IMR-90 (cell line): ENCODE measurements around the gene CBL. TPM values are rescaled to one million over a fixed set of nuclear protein-coding genes. Genes with fewer than 3 reads are reported as not detected.

Experiments used
- ATAC-seq: fragments of 200-7000 bp; cut with Tn5 transposase; 2 replicates; pipeline ENCODE4 v1.9.1; 2020; ENCODE audit warnings: low read depth, mild to moderate bottlenecking, moderate library complexity
- BruUV-seq: library from RNA; stranded (reverse); fragments of 400-500 nt; replicated peaks from 2 replicates; lab custom pipeline; 2021; lab: Mats Ljungman, UMichigan
- CTCF ChIA-PET: fragments of 300-600 bp; formaldehyde crosslinking; extraction: SDS; loops from one replicate; lab custom pipeline; 2021; ENCODE audit warnings: antibody characterized with exemption; lab: Yijun Ruan, JAX
- POLR2A ChIA-PET: fragments of 300-600 bp; sonication (Branson Sonifier 250); formaldehyde crosslinking; loops from one replicate; lab custom pipeline; 2022; ENCODE audit warnings: antibody characterized with exemption; ENCODE audit not compliant: unreplicated experiment; lab: Charles Lee
- DNase-seq: peaks from one replicate; pipeline ENCODE4 v3.0.0; 2013
- H2AFZ ChIP-seq: replicated peaks from 2 replicates; pipeline ENCODE3; 2013; ENCODE audit warnings: low read length, mild to moderate bottlenecking; ENCODE audit not compliant: poor library complexity
- H2AK5ac ChIP-seq: 2 replicates; pipeline ENCODE4 v1.6.1; 2013; ENCODE audit warnings: low read depth, low read length, inconsistent platforms
- H2AK9ac ChIP-seq: replicated peaks from 2 replicates; pipeline ENCODE3; 2013; ENCODE audit warnings: mild to moderate bottlenecking, low read depth, low read length, moderate library complexity; ENCODE audit not compliant: poor library complexity
- H2BK120ac ChIP-seq: 2 replicates; pipeline ENCODE4 v1.6.1; 2013; ENCODE audit warnings: low read depth, low read length, inconsistent platforms
- H2BK15ac ChIP-seq: 3 replicates; pipeline ENCODE4 v1.6.1; 2013; ENCODE audit warnings: low read depth, low read length, inconsistent platforms
- H2BK20ac ChIP-seq: 2 replicates; pipeline ENCODE4 v1.6.1; 2013; ENCODE audit warnings: low read depth, mild to moderate bottlenecking, inconsistent platforms, low read length, moderate library complexity
- H2BK5ac ChIP-seq: 2 replicates; pipeline ENCODE4 v1.6.1; 2013; ENCODE audit warnings: mild to moderate bottlenecking, low read depth, low read length, inconsistent platforms; ENCODE audit not compliant: poor library complexity, severe bottlenecking
- H3K14ac ChIP-seq: replicated peaks from 2 replicates; pipeline ENCODE4 v1.6.1; 2013; ENCODE audit warnings: low read depth, low read length, inconsistent platforms
- H3K18ac ChIP-seq: 2 replicates; pipeline ENCODE4 v1.6.1; 2013; ENCODE audit warnings: low read depth, low read length, control low read depth
- H3K23ac ChIP-seq: 2 replicates; pipeline ENCODE4 v1.6.1; 2013; ENCODE audit warnings: low read depth, low read length, inconsistent platforms
- H3K27ac ChIP-seq: 2 replicates; pipeline ENCODE4 v1.5.1; 2013; ENCODE audit warnings: mild to moderate bottlenecking, control low read depth, low read length; ENCODE audit not compliant: insufficient read depth
- H3K27me3 ChIP-seq: 2 replicates; pipeline ENCODE4 v1.6.1; 2013; ENCODE audit warnings: low read length; ENCODE audit not compliant: control insufficient read depth, insufficient read depth
- H3K36me3 ChIP-seq: 2 replicates; pipeline ENCODE4 v1.6.1; 2013; ENCODE audit warnings: low read length, mixed read lengths; ENCODE audit not compliant: control insufficient read depth, insufficient read depth
- H3K4ac ChIP-seq: 2 replicates; pipeline ENCODE4 v1.6.1; 2013; ENCODE audit warnings: low read depth, low read length, inconsistent platforms
- H3K4me1 ChIP-seq: 2 replicates; pipeline ENCODE4 v1.6.1; 2013; ENCODE audit warnings: low read length, mixed read lengths; ENCODE audit not compliant: control insufficient read depth, insufficient read depth
- H3K4me2 ChIP-seq: 2 replicates; pipeline ENCODE4 v1.6.1; 2013; ENCODE audit warnings: low read depth, mild to moderate bottlenecking, control low read depth, low read length, moderate library complexity
- H3K4me3 ChIP-seq: 2 replicates; pipeline ENCODE4 v1.5.1; 2013; ENCODE audit warnings: low read depth, mild to moderate bottlenecking, control low read depth, low read length, moderate library complexity; ENCODE audit not compliant: insufficient read depth
- H3K56ac ChIP-seq: 2 replicates; pipeline ENCODE4 v1.6.1; 2013; ENCODE audit warnings: low read length, inconsistent platforms; ENCODE audit not compliant: insufficient read depth; ENCODE audit errors: extremely low read depth
- H3K79me1 ChIP-seq, 2 experiments: 2 replicates each; pipeline ENCODE4 v1.6.1; 2013; ENCODE audit warnings: low read length in 2 of 2, inconsistent platforms in 1 of 2, low read depth in 1 of 2
- H3K9ac ChIP-seq: 2 replicates; pipeline ENCODE4 v1.6.1; 2013; ENCODE audit warnings: low read depth, low read length, control low read depth
- H3K9me1 ChIP-seq: 2 replicates; pipeline ENCODE4 v1.6.1; 2013; ENCODE audit warnings: low read length, inconsistent platforms; ENCODE audit not compliant: insufficient read depth
- H3K9me3 ChIP-seq: 2 replicates; pipeline ENCODE4 v1.6.1; 2013; ENCODE audit warnings: low read length; ENCODE audit not compliant: control insufficient read depth, insufficient read depth
- H4K20me1 ChIP-seq: 2 replicates; pipeline ENCODE4 v1.6.1; 2013; ENCODE audit warnings: low read length, inconsistent platforms; ENCODE audit not compliant: insufficient read depth
- H4K5ac ChIP-seq: 2 replicates; pipeline ENCODE4 v1.6.1; 2013; ENCODE audit warnings: mild to moderate bottlenecking, low read depth, low read length, control low read depth
- H4K8ac ChIP-seq, 2 experiments: 2 replicates each; pipeline ENCODE4 v1.6.1; 2013; ENCODE audit warnings: low read depth in 2 of 2, low read length in 2 of 2, control low read depth in 1 of 2, inconsistent platforms in 1 of 2
- H4K91ac ChIP-seq: 2 replicates; pipeline ENCODE4 v1.6.1; 2013; ENCODE audit warnings: low read depth, low read length, inconsistent platforms; ENCODE audit not compliant: insufficient read depth
- BHLHE40 ChIP-seq: fragments of 150-350 bp; IDR thresholded peaks from 2 replicates; pipeline ENCODE4 v1.6.1; 2016; ENCODE audit warnings: mild to moderate bottlenecking, low read depth, low read length
- CEBPB ChIP-seq: IDR thresholded peaks from 2 replicates; pipeline ENCODE4 v1.6.1; 2012; ENCODE audit warnings: low read depth, low read length, improper control_type of control experiment
- CHD1 ChIP-seq: IDR thresholded peaks from 2 replicates; pipeline ENCODE4 v1.6.1; 2012; ENCODE audit warnings: low read depth, low read length, improper control_type of control experiment
- MAFK ChIP-seq: IDR thresholded peaks from 2 replicates; pipeline ENCODE4 v1.6.1; 2012; ENCODE audit warnings: low read depth, low read length, improper control_type of control experiment
- MAZ ChIP-seq: IDR thresholded peaks from 2 replicates; pipeline ENCODE4 v1.6.1; 2012; ENCODE audit warnings: low read depth, mild to moderate bottlenecking, low read length, improper control_type of control experiment, moderate library complexity, borderline replicate concordance
- MXI1 ChIP-seq: IDR thresholded peaks from 2 replicates; pipeline ENCODE4 v1.6.1; 2012; ENCODE audit warnings: low read depth, mild to moderate bottlenecking, low read length, moderate library complexity, borderline replicate concordance
- NFE2L2 ChIP-seq: fragments of 150-350 bp; IDR thresholded peaks from 2 replicates; pipeline ENCODE4 v1.6.1; 2016; ENCODE audit warnings: low read depth, mild to moderate bottlenecking, low read length
- POLR2A ChIP-seq: IDR thresholded peaks from 2 replicates; pipeline ENCODE4 v1.6.1; 2012; ENCODE audit warnings: mild to moderate bottlenecking, low read depth, low read length
- RAD21 ChIP-seq: IDR thresholded peaks from 2 replicates; pipeline ENCODE4 v1.6.1; 2012; ENCODE audit warnings: low read length, improper control_type of control experiment
- RCOR1 ChIP-seq: IDR thresholded peaks from 2 replicates; pipeline ENCODE4 v1.6.1; 2012; ENCODE audit warnings: mild to moderate bottlenecking, low read length, improper control_type of control experiment; ENCODE audit not compliant: insufficient replicate concordance
- RFX5 ChIP-seq: IDR thresholded peaks from 2 replicates; pipeline ENCODE4 v1.8.0; 2012; ENCODE audit warnings: low read depth, mild to moderate bottlenecking, low read length, moderate library complexity
- SMC3 ChIP-seq: fragments of 150-350 bp; IDR thresholded peaks from 2 replicates; pipeline ENCODE4 v1.6.1; 2016; ENCODE audit warnings: low read depth, mild to moderate bottlenecking, antibody characterized with exemption, low read length, moderate library complexity
- WGBS, 2 experiments: methylation state at CpG; one replicate each; pipeline versions ENCODE4 v1.1.5 to v1.1.7; 2013; ENCODE audit warnings: missing lambda C conversion rate in 2 of 2; ENCODE audit not compliant: insufficient read length in 1 of 2; ENCODE audit errors: extremely low coverage in 2 of 2; 5-methylcytosine and 5-hydroxymethylcytosine counted together
- dilution Hi-C: fragments of 300-500 bp; cut with HindIII; formaldehyde crosslinking; loops from one replicate; pipeline ENCODE4 v1.14.3; 2018; ENCODE audit warnings: low sequenced_read_pairs; ENCODE audit not compliant: unreplicated experiment
- in situ Hi-C: fragments of 300-500 bp; cut with MboI; formaldehyde crosslinking; loops from 3 replicates; pipeline ENCODE4 v1.14.3; 2019; ENCODE audit warnings: low sequenced_read_pairs, inconsistent platforms, mixed read lengths
- intact Hi-C: fragments of 100-400 bp; cut with micrococcal nuclease; formaldehyde crosslinking; loops from 2 replicates; pipeline ENCODE4 v1.10.0; 2022
- polyA plus RNA-seq, 3 experiments: library from polyadenylated mRNA; depleted of rRNA; stranded (reverse); fragments of >200 nt; gene quantifications; 2 replicates each; pipeline ENCODE4 v1.2.3, GENCODE V29; 2012; ENCODE audit warnings: low replicate concordance in 1 of 3
- total RNA-seq: library from RNA; depleted of rRNA; stranded (reverse); fragments of >200 nt; gene quantifications from 2 replicates; pipeline ENCODE4 v1.2.3, GENCODE V29; 2012
- TF ChIP-seq, protein P1 (sequence below): conservative IDR thresholded peaks from 2 replicates; pipeline ENCODE4 v1.5.1; 2012; ENCODE audit warnings: mild to moderate bottlenecking, low read depth, low read length, improper control_type of control experiment
- TF ChIP-seq, protein P2 (sequence below): fragments of 150-350 bp; IDR thresholded peaks from 2 replicates; pipeline ENCODE4 v1.6.1; 2017; ENCODE audit warnings: mild to moderate bottlenecking, antibody characterized with exemption, low read length, low read depth
- TF ChIP-seq, protein P3 (sequence below): fragments of 150-350 bp; IDR thresholded peaks from 2 replicates; pipeline ENCODE4 v1.6.1; 2016; ENCODE audit warnings: low read depth, mild to moderate bottlenecking, low read length, moderate library complexity, borderline replicate concordance

The CBL gene
- total and polyA plus RNA-seq, 2 of the 4 experiments (the other 2 are of a cell fraction), result 6.1 to 11.8 TPM

DNA sequence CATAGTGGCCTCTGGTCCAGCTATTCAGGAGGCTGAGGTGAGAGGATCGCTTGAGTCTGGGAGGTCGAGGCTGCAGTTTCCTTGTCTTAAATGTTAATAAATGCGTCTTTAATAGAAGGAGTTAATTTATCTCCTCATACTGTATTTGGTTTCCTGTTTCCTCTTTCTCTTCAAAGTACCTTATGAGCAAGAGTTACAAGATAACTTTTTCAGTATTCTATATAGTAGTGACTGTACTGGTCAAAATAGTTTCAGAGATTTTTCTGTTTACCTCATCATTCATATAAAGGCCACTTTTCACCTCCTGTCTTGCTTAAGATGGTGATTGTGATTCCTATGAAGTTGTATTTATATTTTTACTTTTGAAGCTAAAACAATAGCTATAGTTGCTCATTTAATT is 59.9 kb downstream of the CBL start:
- H2BK20ac ChIP-seq, result no peak overlapping the region
- POLR2A ChIA-PET, result no interaction called here
- WGBS, 2 experiments, result no CpG with 5 or more reads among the region's 3 CpGs
- intact Hi-C loops, result no loop called here
- no peak overlapping the region for H3K4me2 ChIP-seq
- dilution Hi-C loops, result no loop called here
- CTCF ChIA-PET, result no interaction called here
- peaks cover 43% of the 10 kb centered on the region for H4K20me1 ChIP-seq
- H3K9me1 ChIP-seq, result peaks cover 8% of the 10 kb centered on the region; the same call in 1 of the 2 replicates
- ATAC-seq, result no peak
- no peak overlapping the region for H3K14ac ChIP-seq
- no peak for DNase-seq
- H4K91ac ChIP-seq, result no peak overlapping the region
- no peaks in the 10 kb centered on the region; the same call in 1 of the 2 replicates for H3K36me3 ChIP-seq
- H3K4ac ChIP-seq, result no peak overlapping the region
- H3K23ac ChIP-seq, result no peak overlapping the region
- H3K27me3 ChIP-seq, result no peaks in the 10 kb centered on the region
- no peak overlapping the region for H3K27ac ChIP-seq
- peaks cover 32 to 78% of the 10 kb centered on the region in 2 experiments for H3K79me1 ChIP-seq
- no peak overlapping the region for H4K8ac ChIP-seq
- no peak overlapping the region for H2AK9ac ChIP-seq
- no peak overlapping the region for H2AFZ ChIP-seq
- H2BK15ac ChIP-seq, result no peak overlapping the region
- no peaks in the 10 kb centered on the region for H3K9me3 ChIP-seq
- no peak overlapping the region for H3K56ac ChIP-seq
- in situ Hi-C loops, result no loop called here
- H3K9ac ChIP-seq, result no peak overlapping the region
- peaks cover 13% of the 10 kb centered on the region for H3K4me1 ChIP-seq
- no peak overlapping the region for H4K5ac ChIP-seq
- no TSS peak for BruUV-seq
- H3K18ac ChIP-seq, result no peak overlapping the region
- TF ChIP-seq CEBPB, result no peak
- TF ChIP-seq MAFK, result no peak
- TF ChIP-seq RFX5, result no peak
- TF ChIP-seq, protein P1, sequence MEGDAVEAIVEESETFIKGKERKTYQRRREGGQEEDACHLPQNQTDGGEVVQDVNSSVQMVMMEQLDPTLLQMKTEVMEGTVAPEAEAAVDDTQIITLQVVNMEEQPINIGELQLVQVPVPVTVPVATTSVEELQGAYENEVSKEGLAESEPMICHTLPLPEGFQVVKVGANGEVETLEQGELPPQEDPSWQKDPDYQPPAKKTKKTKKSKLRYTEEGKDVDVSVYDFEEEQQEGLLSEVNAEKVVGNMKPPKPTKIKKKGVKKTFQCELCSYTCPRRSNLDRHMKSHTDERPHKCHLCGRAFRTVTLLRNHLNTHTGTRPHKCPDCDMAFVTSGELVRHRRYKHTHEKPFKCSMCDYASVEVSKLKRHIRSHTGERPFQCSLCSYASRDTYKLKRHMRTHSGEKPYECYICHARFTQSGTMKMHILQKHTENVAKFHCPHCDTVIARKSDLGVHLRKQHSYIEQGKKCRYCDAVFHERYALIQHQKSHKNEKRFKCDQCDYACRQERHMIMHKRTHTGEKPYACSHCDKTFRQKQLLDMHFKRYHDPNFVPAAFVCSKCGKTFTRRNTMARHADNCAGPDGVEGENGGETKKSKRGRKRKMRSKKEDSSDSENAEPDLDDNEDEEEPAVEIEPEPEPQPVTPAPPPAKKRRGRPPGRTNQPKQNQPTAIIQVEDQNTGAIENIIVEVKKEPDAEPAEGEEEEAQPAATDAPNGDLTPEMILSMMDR, result no peak
- TF ChIP-seq, protein P2, sequence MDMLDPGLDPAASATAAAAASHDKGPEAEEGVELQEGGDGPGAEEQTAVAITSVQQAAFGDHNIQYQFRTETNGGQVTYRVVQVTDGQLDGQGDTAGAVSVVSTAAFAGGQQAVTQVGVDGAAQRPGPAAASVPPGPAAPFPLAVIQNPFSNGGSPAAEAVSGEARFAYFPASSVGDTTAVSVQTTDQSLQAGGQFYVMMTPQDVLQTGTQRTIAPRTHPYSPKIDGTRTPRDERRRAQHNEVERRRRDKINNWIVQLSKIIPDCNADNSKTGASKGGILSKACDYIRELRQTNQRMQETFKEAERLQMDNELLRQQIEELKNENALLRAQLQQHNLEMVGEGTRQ, result no peak
- no peak for TF ChIP-seq SMC3
- no peak for TF ChIP-seq NFE2L2
- no peak for TF ChIP-seq BHLHE40
- TF ChIP-seq CHD1, result no peak
- TF ChIP-seq RCOR1, result no peak
- no peak for TF ChIP-seq POLR2A
- no peak for TF ChIP-seq RAD21
- TF ChIP-seq, protein P3, sequence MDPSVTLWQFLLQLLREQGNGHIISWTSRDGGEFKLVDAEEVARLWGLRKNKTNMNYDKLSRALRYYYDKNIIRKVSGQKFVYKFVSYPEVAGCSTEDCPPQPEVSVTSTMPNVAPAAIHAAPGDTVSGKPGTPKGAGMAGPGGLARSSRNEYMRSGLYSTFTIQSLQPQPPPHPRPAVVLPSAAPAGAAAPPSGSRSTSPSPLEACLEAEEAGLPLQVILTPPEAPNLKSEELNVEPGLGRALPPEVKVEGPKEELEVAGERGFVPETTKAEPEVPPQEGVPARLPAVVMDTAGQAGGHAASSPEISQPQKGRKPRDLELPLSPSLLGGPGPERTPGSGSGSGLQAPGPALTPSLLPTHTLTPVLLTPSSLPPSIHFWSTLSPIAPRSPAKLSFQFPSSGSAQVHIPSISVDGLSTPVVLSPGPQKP, result no peak
- TF ChIP-seq MAZ, result no peak
- no peak for TF ChIP-seq MXI1
- no peak overlapping the region for H2BK5ac ChIP-seq
- H2BK120ac ChIP-seq, result no peak overlapping the region
- H2AK5ac ChIP-seq, result no peak overlapping the region
- H3K4me3 ChIP-seq, result no peak overlapping the region
